22Rv1 (cell line): ENCODE measurements around the gene PDIA5.

Source experiments
- CTCF ChIP-seq: fragments of 450-650 bp; IDR thresholded peaks from 2 replicates; pipeline ENCODE4 v1.5.1; 2017; ENCODE audit warnings: mild to moderate bottlenecking
- ZFX ChIP-seq: fragments of 450-650 bp; IDR thresholded peaks from 2 replicates; pipeline ENCODE4 v1.6.1; 2017; ENCODE audit warnings: antibody characterized with exemption, borderline replicate concordance

- TF ChIP-seq CTCF (no peak), ZFX (no peak)
These were observed 92.1 kb downstream of the PDIA5 start for GRCh38 chr3:123158899-123159390.
